RWPE2 (cell line): Measurements from ENCODE around the gene PHLDB1.

ENCODE experiments used
- ATAC-seq: fragments of 200-7000 bp; cut with Tn5 transposase; 3 replicates; pipeline ENCODE4 v1.9.1; 2021; ENCODE audit warnings: low read depth
- DNase-seq: peaks from one replicate; pipeline ENCODE4 v3.0.0-alpha.2; 2020; ENCODE audit warnings: low spot score
- H3K27ac ChIP-seq: fragments of 450-650 bp; 2 replicates; pipeline ENCODE4 v1.5.1; 2017; ENCODE audit warnings: mild to moderate bottlenecking; ENCODE audit not compliant: poor library complexity, severe bottlenecking
- H3K27me3 ChIP-seq: fragments of 250-450 bp; sonication (Bioruptor Pico); 2 replicates; pipeline ENCODE4 v1.5.1; 2021; ENCODE audit warnings: mild to moderate bottlenecking, moderate library complexity; ENCODE audit not compliant: insufficient read depth, poor library complexity, severe bottlenecking
- H3K36me3 ChIP-seq: fragments of 250-450 bp; sonication (Bioruptor Pico); 2 replicates; pipeline ENCODE4 v1.5.1; 2020; ENCODE audit warnings: low read depth, mild to moderate bottlenecking, moderate library complexity
- H3K4me1 ChIP-seq: fragments of 250-450 bp; sonication (Bioruptor Pico); 2 replicates; pipeline ENCODE4 v1.5.1; 2021; ENCODE audit warnings: mild to moderate bottlenecking, moderate library complexity; ENCODE audit not compliant: insufficient read depth, poor library complexity, severe bottlenecking
- H3K4me3 ChIP-seq: fragments of 250-450 bp; sonication (Bioruptor Pico); 2 replicates; pipeline ENCODE4 v1.5.1; 2021; ENCODE audit warnings: mild to moderate bottlenecking, moderate library complexity; ENCODE audit not compliant: severe bottlenecking
- H3K9me3 ChIP-seq: fragments of 250-450 bp; sonication (Bioruptor Pico); 2 replicates; pipeline ENCODE4 v1.5.1; 2021; ENCODE audit warnings: mild to moderate bottlenecking, moderate library complexity; ENCODE audit not compliant: severe bottlenecking
- TF ChIP-seq, protein P1 (sequence below): fragments of 450-650 bp; IDR thresholded peaks from one replicate; pipeline ENCODE4 v1.5.1; 2017; ENCODE audit warnings: mild to moderate bottlenecking, moderate library complexity; ENCODE audit not compliant: poor library complexity, severe bottlenecking

The PHLDB1 gene

DNA sequence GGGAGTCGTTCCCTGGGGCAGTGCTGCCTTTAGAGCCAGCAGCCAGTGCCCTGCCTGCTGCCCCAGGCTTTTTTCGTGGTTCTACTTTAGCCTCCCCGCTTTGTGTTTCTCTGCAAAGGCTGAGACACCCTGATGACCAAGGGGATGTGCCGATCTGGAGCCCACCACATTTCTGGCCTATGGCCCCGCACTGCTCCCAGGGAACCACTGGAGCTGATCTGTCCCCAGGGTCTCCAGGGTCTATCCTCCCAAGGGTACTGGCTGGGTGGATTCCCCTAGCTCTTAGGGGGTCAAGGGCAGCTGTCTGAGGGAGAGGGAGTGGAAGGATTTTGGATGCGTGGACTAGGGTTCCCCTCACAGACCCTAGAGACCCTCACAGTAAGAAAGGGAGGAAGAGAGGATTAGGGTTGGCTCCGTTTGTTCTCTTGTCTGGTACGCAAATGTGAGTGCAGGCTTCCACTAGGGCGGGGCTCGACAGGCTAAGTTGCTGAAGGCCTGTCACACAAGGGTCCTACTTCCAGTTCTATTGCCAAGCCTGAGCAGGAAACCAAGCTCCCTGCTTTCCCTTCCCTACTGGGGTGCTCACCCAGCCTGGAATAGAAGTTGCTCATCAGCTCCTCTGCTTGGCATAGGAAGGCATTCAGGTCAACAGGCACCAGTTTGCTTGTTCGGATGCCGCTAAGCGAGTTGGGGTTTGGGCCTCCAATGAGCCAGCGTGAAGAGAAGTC is 52.7 kb downstream of the PHLDB1 start:
- Histone ChIP-seq H3K36me3 (peaks cover 12% of the 10 kb centered on the region), H3K4me1 (no peaks in the 10 kb centered on the region), H3K27me3 (no peaks in the 10 kb centered on the region), H3K27ac (no peak overlapping the region), H3K4me3 (no peak overlapping the region), H3K9me3 (no peaks in the 10 kb centered on the region)
- ATAC-seq (no peak), DNase-seq (no peak)
- TF ChIP-seq, protein P1, sequence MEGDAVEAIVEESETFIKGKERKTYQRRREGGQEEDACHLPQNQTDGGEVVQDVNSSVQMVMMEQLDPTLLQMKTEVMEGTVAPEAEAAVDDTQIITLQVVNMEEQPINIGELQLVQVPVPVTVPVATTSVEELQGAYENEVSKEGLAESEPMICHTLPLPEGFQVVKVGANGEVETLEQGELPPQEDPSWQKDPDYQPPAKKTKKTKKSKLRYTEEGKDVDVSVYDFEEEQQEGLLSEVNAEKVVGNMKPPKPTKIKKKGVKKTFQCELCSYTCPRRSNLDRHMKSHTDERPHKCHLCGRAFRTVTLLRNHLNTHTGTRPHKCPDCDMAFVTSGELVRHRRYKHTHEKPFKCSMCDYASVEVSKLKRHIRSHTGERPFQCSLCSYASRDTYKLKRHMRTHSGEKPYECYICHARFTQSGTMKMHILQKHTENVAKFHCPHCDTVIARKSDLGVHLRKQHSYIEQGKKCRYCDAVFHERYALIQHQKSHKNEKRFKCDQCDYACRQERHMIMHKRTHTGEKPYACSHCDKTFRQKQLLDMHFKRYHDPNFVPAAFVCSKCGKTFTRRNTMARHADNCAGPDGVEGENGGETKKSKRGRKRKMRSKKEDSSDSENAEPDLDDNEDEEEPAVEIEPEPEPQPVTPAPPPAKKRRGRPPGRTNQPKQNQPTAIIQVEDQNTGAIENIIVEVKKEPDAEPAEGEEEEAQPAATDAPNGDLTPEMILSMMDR: no peak

DNA sequence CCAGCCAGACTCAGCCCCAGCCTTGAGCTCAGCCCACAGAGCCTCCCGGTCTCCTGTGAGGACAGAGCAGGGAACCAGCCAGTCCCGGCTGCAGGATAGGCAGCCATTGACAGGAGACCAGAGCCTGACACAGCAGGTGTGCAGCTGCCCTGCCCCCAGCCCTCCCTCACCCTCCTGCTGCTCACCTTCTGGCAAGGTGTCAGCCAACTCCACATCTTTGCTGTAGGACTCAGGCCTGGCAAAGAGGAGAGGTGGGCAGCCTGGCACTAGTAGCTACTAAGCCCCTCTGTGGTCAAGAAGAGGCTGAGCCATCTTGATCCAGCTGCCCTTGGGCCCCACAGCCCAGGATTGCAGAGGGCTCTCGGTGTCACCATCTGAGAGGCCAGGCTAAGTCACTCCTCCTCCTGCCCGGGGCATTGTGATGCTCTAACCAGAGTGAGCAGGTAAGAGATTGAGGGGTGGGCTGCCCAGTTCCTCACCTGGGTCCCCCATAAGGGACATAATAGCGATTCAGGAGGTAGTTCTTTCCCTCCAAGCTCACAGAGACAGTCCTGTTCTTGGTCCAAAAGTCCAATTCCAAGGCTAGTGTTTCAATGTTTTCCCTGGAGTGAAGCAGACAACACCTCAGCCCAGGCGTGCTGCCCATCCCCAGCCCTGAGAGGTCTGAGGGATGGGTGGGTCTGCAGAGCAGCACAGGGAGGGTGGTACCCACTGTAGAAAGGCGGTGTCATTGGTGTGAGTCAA is 53.4 kb downstream of the PHLDB1 start:
- Histone ChIP-seq H3K9me3 (no peaks in the 10 kb centered on the region), H3K4me1 (no peaks in the 10 kb centered on the region), H3K27ac (no peak overlapping the region), H3K27me3 (no peaks in the 10 kb centered on the region), H3K36me3 (peaks cover 10% of the 10 kb centered on the region), H3K4me3 (no peak overlapping the region)
- TF ChIP-seq, protein P1: no peak
- ATAC-seq (no peak), DNase-seq (no peak)

DNA sequence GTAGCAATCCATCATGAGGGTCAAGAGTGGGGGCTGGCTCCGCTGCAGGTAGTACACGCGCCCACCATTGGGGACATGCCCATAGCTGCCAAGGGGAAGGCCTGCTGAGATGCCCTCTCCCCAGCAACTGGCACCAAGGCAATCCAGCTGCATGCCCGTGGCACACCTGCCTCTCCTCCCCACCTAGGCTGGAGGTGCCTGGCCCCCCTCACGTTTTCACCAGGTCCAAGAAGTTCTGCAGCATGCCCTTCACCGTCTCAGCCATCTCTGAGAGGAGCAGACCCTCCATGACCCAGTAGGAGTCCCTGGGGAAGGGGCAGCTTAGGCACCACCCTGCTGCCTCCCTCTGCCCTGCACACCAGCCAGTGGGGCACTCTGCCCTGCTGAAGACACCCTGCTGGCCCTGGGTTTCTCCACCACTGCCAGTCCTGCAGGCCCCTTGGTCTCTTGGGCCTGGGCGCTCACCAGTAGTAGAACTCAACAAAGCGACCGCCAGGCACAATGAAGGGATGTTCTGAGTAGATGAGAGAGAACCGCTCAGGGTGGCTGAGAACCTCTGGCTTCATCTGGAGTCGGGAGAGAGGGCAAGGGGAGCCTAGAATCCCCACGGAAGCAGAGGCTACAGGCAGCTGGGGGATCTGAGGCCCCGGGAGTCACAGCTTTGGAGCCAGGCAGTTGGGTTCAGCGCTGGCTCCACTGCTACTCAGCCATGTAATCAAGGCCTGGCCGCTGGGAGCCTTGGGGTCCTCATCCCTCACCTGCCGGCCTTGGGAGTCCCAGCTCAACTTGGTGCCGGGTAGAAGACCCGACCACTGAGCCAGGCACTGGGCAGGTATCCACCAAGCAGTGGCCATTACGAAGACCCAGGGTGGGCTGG is 54.2 kb downstream of the PHLDB1 start:
- Histone ChIP-seq H3K4me3 (no peak overlapping the region), H3K27ac (no peak overlapping the region), H3K27me3 (no peaks in the 10 kb centered on the region), H3K9me3 (no peaks in the 10 kb centered on the region), H3K4me1 (no peaks in the 10 kb centered on the region), H3K36me3 (peaks cover 10% of the 10 kb centered on the region)
- TF ChIP-seq, protein P1: no peak
- DNase-seq (no peak), ATAC-seq (no peak)

DNA sequence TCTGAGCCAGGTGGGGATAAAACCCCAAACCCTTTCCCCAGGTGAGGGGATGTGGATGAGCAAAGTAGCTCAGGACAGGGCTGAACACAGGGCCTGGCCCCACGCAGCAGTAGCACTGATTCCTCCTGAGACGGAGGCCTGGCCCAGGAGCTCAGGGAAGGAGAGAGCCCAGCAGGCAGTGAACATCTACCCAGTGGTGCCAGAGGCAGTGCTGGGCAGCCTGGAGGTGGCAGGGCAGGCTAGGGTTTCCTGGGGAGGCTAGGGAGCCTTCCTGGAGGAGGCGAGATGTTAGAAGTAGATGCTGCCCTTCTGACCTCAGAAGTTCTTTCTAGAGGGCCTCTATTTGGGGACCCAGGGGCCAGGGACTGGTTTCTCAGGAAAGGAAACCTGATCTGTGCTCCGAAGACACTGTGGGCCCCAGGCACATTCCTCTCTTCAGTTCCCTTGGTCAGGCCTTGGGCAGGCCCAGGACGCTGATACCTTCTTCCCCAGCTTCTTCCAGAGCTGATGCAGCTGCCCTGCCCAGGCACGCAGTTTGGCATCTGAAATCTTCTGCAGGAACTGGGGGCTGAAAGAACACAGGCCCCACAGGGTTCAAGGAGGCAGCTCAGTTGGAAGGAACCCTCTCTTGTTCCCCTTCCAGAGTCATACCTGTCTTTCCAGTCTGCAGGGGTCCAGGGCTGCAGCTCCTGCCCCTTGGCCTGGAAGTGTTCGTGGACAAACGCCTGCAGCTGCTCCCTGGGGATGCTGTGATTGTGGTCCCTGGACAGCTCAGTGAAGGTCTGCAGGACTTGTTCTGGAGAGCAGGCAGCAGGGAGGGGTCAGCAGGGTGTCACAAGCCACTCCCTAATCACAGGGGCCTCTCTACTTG is 55.2 kb downstream of the PHLDB1 start:
- no peak overlapping the region for H3K27ac ChIP-seq
- H3K4me3 ChIP-seq: no peak overlapping the region
- no peaks in the 10 kb centered on the region for H3K4me1 ChIP-seq
- peaks cover under 1% of the 10 kb centered on the region; the same call in 1 of the 2 replicates for H3K36me3 ChIP-seq
- no peaks in the 10 kb centered on the region for H3K9me3 ChIP-seq
- DNase-seq: no peak
- no peak for ATAC-seq
- no peaks in the 10 kb centered on the region for H3K27me3 ChIP-seq
- TF ChIP-seq, protein P1: no peak
